Suppressor macrophage treated with lipopolysaccharide for 4 hours (primary cell): Measurements from ENCODE around the gene ATP6V0A4.
"Not testable (repeated sequence)": the region's sequence is repeated elsewhere in the genome, so short reads cannot be mapped to it uniquely, and the experiment has no call there.

Source experiments
- DNase-seq: peaks from one replicate; pipeline ENCODE4 v3.0.0-alpha.2; 2020

ATP6V0A4 gene

DNA sequence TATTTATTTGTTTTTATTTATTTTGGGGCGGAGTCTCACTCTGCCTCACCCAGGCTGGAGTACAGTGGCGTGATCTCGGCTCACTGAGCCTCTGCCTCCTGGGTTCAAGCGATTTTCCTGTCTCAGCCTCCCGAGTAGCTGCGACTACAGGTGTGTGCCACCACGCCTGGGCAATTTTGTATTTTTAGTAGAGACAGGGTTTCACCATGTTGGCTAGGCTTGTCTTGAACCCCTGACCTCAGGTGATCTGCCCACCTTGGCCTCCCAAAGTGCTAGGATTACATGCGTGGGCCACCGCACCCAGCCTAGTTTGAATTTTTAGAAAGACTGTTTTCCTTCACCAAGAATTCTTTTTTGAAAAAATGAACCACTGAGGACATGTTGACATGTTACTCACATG is 102.2 kb downstream of the ATP6V0A4 start:
- DNase-seq: not testable (repeated sequence)

- DNase-seq: no peak
Observed at GRCh38 chr7:138695106-138695505, 102.9 kb downstream of the ATP6V0A4 start.

- no peak for DNase-seq
Observed at GRCh38 chr7:138691178-138691577, 106.8 kb downstream of the ATP6V0A4 start.

GRCh38 chr7:138690495-138690894 is 107.5 kb downstream of the ATP6V0A4 start:
- DNase-seq: no peak

GRCh38 chr7:138688037-138688436 is 110.0 kb downstream of the ATP6V0A4 start:
- DNase-seq: not testable (repeated sequence)

GRCh38 chr7:138684340-138684739 is 113.7 kb downstream of the ATP6V0A4 start:
- no peak for DNase-seq

GRCh38 chr7:138679793-138680192 is 118.2 kb downstream of the ATP6V0A4 start:
- no peak for DNase-seq

GRCh38 chr7:138670594-138670993 is 127.4 kb downstream of the ATP6V0A4 start:
- DNase-seq: no peak

DNA sequence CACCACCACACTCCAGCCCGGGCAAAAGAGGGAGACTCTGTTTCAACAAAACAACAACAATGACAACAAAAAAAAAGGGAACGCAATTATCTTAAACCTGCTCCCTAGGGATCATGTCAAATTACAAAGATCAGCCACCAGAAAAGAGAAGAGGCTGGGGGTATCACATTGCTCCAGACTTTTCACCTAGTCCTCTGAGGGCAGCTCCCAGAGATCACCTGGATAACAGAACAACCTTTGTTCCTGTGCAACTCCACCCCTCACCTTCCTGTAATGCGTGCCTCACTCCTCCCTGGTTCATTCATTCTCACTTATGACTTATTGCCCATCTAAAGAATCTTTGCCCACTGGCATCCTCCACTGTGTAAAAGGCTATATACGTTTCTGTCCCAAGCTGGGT is 128.6 kb downstream of the ATP6V0A4 start:
- no peak for DNase-seq

GRCh38 chr7:138668946-138669345 is 129.1 kb downstream of the ATP6V0A4 start:
- DNase-seq: no peak

DNA sequence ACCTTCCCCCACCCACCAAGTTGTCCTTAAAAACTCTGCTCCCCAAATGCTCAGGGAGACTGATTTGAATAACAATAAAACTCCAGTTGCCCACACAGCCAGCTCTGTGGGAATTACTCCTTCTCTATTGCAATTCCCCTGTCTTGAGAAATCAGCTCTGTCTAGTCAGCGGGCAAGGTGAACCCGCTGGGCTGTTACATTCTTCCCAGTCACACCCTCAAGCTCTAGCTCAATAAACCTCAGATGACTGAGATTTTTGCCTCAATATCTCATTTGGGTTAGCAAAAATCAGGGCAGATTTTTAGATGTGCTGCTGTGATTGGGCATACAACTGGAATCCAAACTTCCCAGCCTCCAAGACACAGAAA is 129.8 kb downstream of the ATP6V0A4 start:
- no peak for DNase-seq

DNA sequence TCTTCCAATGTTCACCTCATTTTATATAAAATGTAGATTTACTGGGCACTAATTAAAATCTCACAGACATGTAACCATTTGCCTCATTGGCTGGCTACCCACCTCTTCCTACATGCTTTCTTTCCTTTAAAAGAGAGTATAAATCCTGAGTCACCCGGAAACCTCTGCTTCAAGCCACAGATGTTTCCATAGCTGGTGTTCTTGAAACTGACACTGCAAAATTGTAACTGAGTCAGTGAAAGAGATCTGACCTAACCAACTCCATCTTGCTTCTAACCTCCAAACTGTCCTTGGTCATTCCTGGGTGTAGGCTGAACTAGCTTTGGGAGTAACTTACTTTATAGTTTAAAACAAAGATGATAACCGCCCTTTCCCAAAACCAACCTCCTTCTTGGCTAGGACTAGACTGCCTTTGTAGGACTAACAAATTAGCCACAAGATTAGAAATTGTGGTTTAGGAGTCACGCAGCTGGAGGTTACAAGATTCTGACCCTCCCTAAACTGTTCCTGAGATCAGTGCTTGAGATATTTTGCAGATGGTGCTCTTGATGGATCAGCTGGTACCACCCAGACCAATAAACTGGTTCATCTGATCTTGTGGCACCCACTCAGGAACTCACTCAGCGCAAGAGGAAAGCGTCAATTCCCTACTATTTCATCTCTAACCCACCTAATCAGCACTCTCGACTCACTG is 130.3 kb downstream of the ATP6V0A4 start:
- no peak for DNase-seq

- DNase-seq: no peak
Observed at GRCh38 chr7:138666385-138666784, 131.6 kb downstream of the ATP6V0A4 start.

DNA sequence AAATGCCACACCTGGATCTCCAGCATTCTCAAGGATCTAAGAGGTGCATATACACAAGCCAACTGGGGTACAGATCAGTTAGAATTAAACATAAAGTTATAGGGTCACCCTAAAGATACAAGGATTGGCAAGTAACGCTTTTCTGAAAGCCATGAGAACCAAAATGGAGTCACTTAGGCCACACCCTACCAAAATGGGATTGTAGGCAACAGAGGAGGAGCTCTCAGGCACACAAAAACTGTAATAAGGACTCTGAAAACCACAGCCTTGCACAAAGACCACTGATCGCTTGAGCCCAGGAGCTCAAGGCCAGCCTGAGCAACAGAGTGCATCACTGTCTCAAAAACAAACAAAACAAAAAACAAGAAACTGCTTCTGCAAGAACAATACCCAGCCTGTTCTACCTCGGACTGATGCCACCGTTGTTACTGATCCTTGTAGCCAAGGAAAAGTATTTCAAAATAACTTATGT is 132.3 kb downstream of the ATP6V0A4 start:
- DNase-seq: no peak

DNA sequence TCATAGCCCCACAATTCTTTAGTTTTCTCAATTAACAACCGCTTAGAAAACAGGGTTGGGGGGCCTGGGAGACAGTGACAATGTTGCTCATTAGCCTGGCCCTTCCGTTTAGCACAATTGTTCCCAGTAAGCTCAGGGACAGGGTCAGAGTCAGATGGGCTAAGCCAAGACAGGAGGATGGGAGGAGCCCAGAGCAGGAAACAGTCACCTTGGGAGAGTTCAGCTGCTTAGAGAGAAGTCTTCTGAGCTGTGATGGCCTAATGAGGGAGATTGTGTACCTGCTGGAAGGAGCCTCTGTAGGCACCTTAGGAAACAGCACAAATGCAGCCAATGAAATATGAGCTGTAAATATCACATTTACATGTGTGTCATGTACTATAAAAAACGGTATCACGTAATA is 132.7 kb downstream of the ATP6V0A4 start:
- no peak for DNase-seq

DNA sequence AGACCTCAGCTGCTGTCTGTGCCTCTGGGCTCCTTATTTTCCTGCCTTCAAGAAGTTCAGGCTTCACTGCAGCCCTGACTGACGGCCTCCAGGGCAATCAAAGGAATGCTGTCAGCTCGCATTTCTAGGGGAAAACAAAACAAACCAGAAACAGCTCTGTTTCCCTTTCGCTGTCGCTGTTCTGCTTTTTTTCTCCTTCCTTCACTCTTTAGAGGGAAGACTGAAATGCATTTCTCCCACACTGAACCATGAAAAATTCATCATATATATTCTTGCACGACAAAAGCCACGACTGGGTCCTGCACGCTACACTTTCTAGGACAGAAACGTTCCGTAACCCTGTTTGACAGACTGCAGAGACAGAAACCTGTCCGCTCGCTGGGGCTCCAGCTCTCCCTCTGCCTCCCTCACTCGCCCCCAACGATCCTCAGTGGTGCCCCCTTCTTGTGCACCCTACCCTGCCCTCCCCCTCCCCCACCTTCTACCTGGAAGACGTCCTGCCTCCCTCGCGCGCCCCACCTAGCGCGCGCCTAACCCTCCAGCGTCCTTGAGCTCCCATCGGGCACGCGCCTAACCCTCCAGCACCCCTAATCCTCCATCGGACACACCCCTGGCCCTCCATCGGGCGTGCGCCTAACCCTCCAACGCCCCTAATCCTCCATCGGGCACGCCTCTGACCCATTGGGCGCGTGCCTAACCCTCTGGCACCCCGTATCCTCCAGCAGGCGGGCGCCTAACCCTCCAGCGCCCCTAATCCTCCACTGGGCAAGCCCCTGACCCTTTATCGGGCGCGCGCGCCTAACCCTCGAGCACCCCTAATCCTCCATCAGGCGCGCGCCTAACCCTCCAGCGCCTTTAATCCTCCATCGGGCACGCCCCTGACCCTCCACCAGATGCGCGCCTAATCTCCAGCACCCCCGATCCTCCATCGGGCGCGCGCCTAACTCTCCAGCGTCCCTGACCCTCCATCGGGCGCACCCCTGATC is 134.0 kb downstream of the ATP6V0A4 start:
- peak; percentile 33 for DNase-seq

DNA sequence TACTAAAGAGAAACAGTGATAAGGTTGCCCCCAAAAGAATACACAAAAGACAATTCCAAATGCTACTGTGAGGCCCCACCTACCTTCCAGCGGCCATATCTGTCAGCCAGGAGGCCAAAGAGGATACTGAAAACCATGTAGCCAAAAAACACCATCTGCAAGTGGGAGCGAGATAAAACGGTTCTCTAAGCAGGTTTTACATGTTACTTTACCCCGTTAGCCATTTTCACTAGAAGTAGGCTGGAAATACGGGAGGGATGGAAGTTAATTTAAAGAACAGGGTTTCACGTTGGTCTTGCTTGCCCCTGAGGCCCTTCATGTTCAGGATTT is 135.0 kb downstream of the ATP6V0A4 start:
- no peak for DNase-seq

- no peak for DNase-seq
Observed at GRCh38 chr7:138662076-138662990, 135.7 kb downstream of the ATP6V0A4 start.

DNA sequence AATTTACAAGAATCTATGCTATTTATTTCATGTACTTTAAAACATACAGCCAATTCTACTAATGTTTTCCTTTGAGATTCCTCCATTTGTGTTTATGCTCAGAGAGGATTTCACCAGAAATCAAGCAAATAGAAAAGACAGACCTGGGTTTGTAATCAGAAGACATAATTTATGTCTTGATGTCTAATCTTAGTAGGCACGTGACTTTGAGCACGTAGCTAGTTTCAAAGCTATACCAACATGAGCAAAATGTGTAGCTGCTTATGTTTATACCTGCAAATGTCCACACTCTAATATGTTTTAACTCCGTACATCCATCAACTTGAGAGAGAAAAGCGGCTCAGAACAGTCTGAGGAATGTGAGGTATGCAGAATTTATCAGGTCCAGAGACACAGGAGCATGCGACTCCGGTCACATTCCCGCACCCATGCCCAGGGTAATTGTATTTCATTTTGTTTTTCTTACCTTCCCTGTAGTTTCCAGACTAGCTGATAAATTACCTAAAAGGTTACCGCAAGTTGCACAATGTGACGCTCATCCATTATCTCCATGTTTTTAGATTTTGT is 136.8 kb downstream of the ATP6V0A4 start:
- no peak for DNase-seq

- DNase-seq: no peak
Observed at GRCh38 chr7:138658889-138659288, 139.1 kb downstream of the ATP6V0A4 start.

DNA sequence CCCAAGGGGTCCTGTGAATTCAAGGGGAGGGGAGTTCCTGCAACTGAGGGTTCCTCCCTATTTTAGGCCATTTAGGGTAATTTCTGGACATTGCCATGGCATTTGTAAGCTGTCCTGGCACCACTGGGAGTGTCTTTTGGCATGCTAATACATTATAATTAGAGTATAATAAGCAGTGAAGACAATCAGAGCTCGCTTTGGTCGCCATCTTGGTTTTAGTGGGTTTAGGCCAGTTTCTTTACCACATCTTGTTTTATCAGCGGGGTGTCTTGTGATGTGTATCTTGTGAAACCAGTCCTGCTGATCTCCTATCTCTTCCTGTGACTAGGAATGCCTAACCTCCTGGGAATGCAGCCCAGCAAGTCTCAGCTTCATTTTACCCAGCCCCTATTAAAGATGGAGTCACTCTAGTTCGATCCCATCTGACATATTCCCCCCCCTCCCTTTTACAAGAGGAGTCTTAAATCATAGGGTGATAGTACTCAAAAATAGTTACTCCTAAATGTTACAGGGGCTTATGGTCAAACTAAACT is 140.1 kb downstream of the ATP6V0A4 start:
- no peak for DNase-seq

DNA sequence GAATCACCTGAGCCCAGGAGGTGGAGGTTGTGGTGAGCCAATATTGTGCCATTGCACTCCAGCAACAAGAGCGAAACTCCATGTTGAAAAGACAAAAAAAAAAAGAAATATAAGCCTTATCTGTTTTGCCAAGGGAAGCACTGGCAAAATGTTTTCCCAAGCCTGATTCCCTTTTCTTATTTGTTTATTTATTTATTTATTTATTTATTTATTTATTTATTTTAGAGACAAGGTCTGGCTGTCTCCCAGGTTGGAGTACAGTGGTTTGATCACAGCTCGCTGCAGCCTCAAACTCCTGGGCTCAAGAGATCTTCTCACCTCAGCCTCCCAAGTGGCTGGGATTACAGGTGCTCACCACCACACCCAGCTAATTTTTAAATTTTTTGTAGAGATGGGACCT is 141.0 kb downstream of the ATP6V0A4 start:
- no peak for DNase-seq
